OCI-LY1 (cell line): Measurements from ENCODE around the gene HRNR.

Experiments
- H2AFZ ChIP-seq: fragments of 200-600 bp; sonication (generic), shearing (Covaris generic); 2 replicates; pipeline ENCODE4 v1.6.0; 2014; ENCODE audit warnings: antibody characterized with exemption, mild to moderate bottlenecking, low read length
- H3F3A ChIP-seq: fragments of 200-600 bp; sonication (generic), shearing (Covaris generic); 2 replicates; pipeline ENCODE4 v1.6.0; 2014; ENCODE audit warnings: mild to moderate bottlenecking, antibody characterized with exemption, low read length, moderate library complexity; ENCODE audit not compliant: insufficient read depth
- H3K27ac ChIP-seq: fragments of 200-600 bp; sonication (generic); 2 replicates; pipeline ENCODE4 v1.5.1; 2014; ENCODE audit warnings: low read length, mixed run types, mild to moderate bottlenecking, low read depth; ENCODE audit not compliant: poor library complexity, severe bottlenecking
- H3K27me3 ChIP-seq: fragments of 200-600 bp; sonication (generic); 2 replicates; pipeline ENCODE4 v1.6.0; 2014; ENCODE audit warnings: antibody characterized with exemption, mild to moderate bottlenecking, low read length, moderate library complexity; ENCODE audit not compliant: insufficient read depth
- H3K36me3 ChIP-seq: fragments of 200-600 bp; sonication (generic); 2 replicates; pipeline ENCODE4 v1.6.1; 2014; ENCODE audit warnings: mild to moderate bottlenecking, antibody characterized with exemption, low read length, moderate library complexity, mixed read lengths; ENCODE audit not compliant: insufficient read depth
- H3K4me1 ChIP-seq: fragments of 200-600 bp; sonication (generic); 2 replicates; pipeline ENCODE4 v1.5.1; 2014; ENCODE audit warnings: mild to moderate bottlenecking, low read length, moderate library complexity; ENCODE audit not compliant: insufficient read depth, severe bottlenecking
- H3K4me2 ChIP-seq: fragments of 200-600 bp; sonication (generic), shearing (Covaris generic); 2 replicates; pipeline ENCODE4 v1.6.1; 2014; ENCODE audit warnings: low read length
- H3K4me3 ChIP-seq: fragments of 200-600 bp; sonication (generic); 2 replicates; pipeline ENCODE4 v1.5.1; 2014; ENCODE audit warnings: low read length, low read depth, mild to moderate bottlenecking, mixed read lengths; ENCODE audit not compliant: poor library complexity, severe bottlenecking
- H3K79me2 ChIP-seq: fragments of 200-600 bp; shearing (Covaris generic); 2 replicates; pipeline ENCODE4 v1.6.1; 2016; ENCODE audit warnings: mixed run types, low read length, mixed read lengths; ENCODE audit not compliant: insufficient read depth
- H3K9ac ChIP-seq: fragments of 200-600 bp; sonication (generic), shearing (Covaris generic); 2 replicates; pipeline ENCODE4 v1.6.1; 2014; ENCODE audit warnings: mild to moderate bottlenecking, low read length, mixed read lengths
- H3K9me2 ChIP-seq: fragments of 200-600 bp; sonication (generic), shearing (Covaris generic); 2 replicates; pipeline ENCODE4 v1.6.1; 2014; ENCODE audit warnings: low read depth, mild to moderate bottlenecking, low read length, mixed read lengths
- H3K9me3 ChIP-seq: fragments of 200-600 bp; shearing (Covaris generic); 2 replicates; pipeline ENCODE4 v1.6.1; 2014; ENCODE audit warnings: low read length, mixed read lengths
- H4K20me1 ChIP-seq: fragments of 200-600 bp; sonication (generic), shearing (Covaris generic); 2 replicates; pipeline ENCODE4 v1.6.0; 2016; ENCODE audit warnings: mild to moderate bottlenecking, low read length; ENCODE audit not compliant: insufficient read depth
- CTCF ChIP-seq: fragments of 200-600 bp; sonication (generic), shearing (Covaris generic); IDR thresholded peaks from 2 replicates; pipeline ENCODE4 v1.5.1; 2017; ENCODE audit warnings: mild to moderate bottlenecking, antibody characterized with exemption, low read length, moderate library complexity, mixed read lengths
- EZH2 ChIP-seq: fragments of 200-600 bp; sonication (generic), shearing (Covaris generic); IDR thresholded peaks from 2 replicates; pipeline ENCODE4 v1.8.0; 2017; ENCODE audit warnings: borderline replicate concordance, mixed run types, mild to moderate bottlenecking, antibody characterized with exemption, low read length, moderate library complexity, mixed read lengths

HRNR gene

GRCh38 chr1:152198982-152199381, 25.0 kb downstream of the HRNR start:
- Histone ChIP-seq H3K27me3 (no peaks in the 10 kb centered on the region), H3K9me3 (no peaks in the 10 kb centered on the region)
- TF ChIP-seq CTCF (no peak), EZH2 (no peak)

DNA sequence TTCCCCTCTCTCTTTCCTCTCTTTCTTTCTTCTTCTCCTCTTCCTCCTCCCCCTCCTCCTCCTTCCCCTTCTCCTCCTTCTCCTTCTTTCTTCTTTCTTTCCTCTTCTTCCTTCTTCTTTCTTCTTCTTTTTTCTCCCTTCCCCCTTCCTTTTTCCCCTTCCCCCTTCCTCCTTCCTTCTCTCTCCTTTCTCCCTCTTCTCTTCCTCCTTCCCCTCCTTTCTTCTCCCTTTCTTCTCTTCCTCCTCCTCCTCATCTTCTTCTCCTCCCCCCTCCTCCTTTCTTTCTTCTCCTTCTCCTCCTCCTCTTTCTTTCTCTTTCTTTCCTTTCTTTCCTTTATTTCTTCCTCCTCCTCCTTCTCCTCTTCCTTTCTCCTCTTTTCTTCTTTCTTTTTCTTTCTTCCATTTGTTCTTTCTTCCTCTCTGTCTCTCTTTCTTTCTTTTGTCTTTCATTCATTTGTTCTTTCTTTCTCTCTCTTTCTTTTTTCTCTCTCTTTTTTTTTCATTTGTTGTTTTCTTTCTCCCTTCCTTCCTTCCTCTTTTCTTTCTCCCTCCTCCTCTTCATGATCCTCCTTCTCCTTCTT, 26.5 kb downstream of the HRNR start:
- Histone ChIP-seq H3K9me3 (no peaks in the 10 kb centered on the region), H3K4me2 (no peak overlapping the region), H3K27ac (no peak overlapping the region), H3F3A (no peaks in the 10 kb centered on the region), H3K36me3 (no peaks in the 10 kb centered on the region), H4K20me1 (no peaks in the 10 kb centered on the region), H3K4me3 (no peak overlapping the region), H2AFZ (no peak overlapping the region), H3K9me2 (no peaks in the 10 kb centered on the region), H3K79me2 (no peaks in the 10 kb centered on the region), H3K27me3 (no peaks in the 10 kb centered on the region), H3K4me1 (no peaks in the 10 kb centered on the region), H3K9ac (no peak overlapping the region)
- TF ChIP-seq EZH2 (no peak), CTCF (no peak)

More at GRCh38 chr1:152198982-152199381, 25.0 kb downstream of the HRNR start:
- no peaks in the 10 kb centered on the region for H3K79me2 ChIP-seq
- H3K27ac ChIP-seq: no peak overlapping the region
- no peak overlapping the region for H2AFZ ChIP-seq
- H3K9ac ChIP-seq: no peak overlapping the region
- no peaks in the 10 kb centered on the region for H3K4me1 ChIP-seq
- no peaks in the 10 kb centered on the region for H3F3A ChIP-seq
- H4K20me1 ChIP-seq: no peaks in the 10 kb centered on the region
- no peak overlapping the region for H3K4me3 ChIP-seq
- no peaks in the 10 kb centered on the region for H3K9me2 ChIP-seq
- no peak overlapping the region for H3K4me2 ChIP-seq
- H3K36me3 ChIP-seq: no peaks in the 10 kb centered on the region

GRCh38 chr1:152191711-152192110, 32.3 kb downstream of the HRNR start:
- no peak overlapping the region for H2AFZ ChIP-seq
- no peak for TF ChIP-seq CTCF
- TF ChIP-seq EZH2: no peak
- H3K36me3 ChIP-seq: no peaks in the 10 kb centered on the region
- no peak overlapping the region for H3K9ac ChIP-seq
- no peaks in the 10 kb centered on the region for H3K9me3 ChIP-seq
- no peaks in the 10 kb centered on the region for H3F3A ChIP-seq
- no peak overlapping the region for H3K4me3 ChIP-seq
- H3K27me3 ChIP-seq: no peaks in the 10 kb centered on the region
- H4K20me1 ChIP-seq: no peaks in the 10 kb centered on the region
- H3K79me2 ChIP-seq: no peaks in the 10 kb centered on the region
- no peak overlapping the region for H3K4me2 ChIP-seq
- H3K27ac ChIP-seq: no peak overlapping the region
- peaks cover 9% of the 10 kb centered on the region for H3K4me1 ChIP-seq
- H3K9me2 ChIP-seq: no peaks in the 10 kb centered on the region
